GM18909 (cell line): Measurements from ENCODE around the gene AHSG.

ENCODE experiments used
- ATAC-seq: cut with Tn5 transposase; IDR thresholded peaks from one replicate; pipeline ENCODE4 v1.9.1; 2021; ENCODE audit warnings: mild to moderate bottlenecking; ENCODE audit not compliant: unreplicated experiment, poor library complexity

Gene AHSG

GRCh38 chr3:186669378-186670084 lies 56.7 kb downstream of the AHSG start:
- no peak for ATAC-seq

- ATAC-seq = no peak
Observed at GRCh38 chr3:186670155-186670554, 57.3 kb downstream of the AHSG start.
